SJSA1 (cell line): ENCODE data around the gene MGST3. TPM values are rescaled to one million over a fixed set of nuclear protein-coding genes. Genes with fewer than 3 reads are reported as not detected.

Source experiments
- DNase-seq, 2 experiments: peaks; one replicate each; pipeline ENCODE4 v3.0.0-alpha.2; 2015 to 2020; ENCODE audit warnings: low spot score in 2 of 2, low read depth in 1 of 2
- H3K27ac ChIP-seq: fragments of 250-450 bp; sonication (Bioruptor Pico); 2 replicates; pipeline ENCODE4 v1.5.1; 2020; ENCODE audit warnings: mild to moderate bottlenecking, moderate library complexity
- H3K27me3 ChIP-seq: fragments of 250-450 bp; sonication (Bioruptor Pico); replicated peaks from 2 replicates; pipeline ENCODE4 v1.5.1; 2020; ENCODE audit warnings: mild to moderate bottlenecking, moderate library complexity
- H3K36me3 ChIP-seq: fragments of 250-450 bp; sonication (Bioruptor Pico); 2 replicates; pipeline ENCODE4 v1.5.1; 2020; ENCODE audit warnings: mild to moderate bottlenecking
- H3K4me1 ChIP-seq: fragments of 250-450 bp; sonication (Bioruptor Pico); replicated peaks from 2 replicates; pipeline ENCODE4 v1.6.1; 2021; ENCODE audit warnings: mild to moderate bottlenecking
- H3K4me3 ChIP-seq: fragments of 250-450 bp; sonication (Bioruptor Pico); 2 replicates; pipeline ENCODE4 v1.5.1; 2020; ENCODE audit warnings: mild to moderate bottlenecking
- H3K9me3 ChIP-seq: fragments of 250-450 bp; sonication (Bioruptor Pico); replicated peaks from 2 replicates; pipeline ENCODE4 v1.5.1; 2020; ENCODE audit warnings: mild to moderate bottlenecking
- total RNA-seq: library from RNA; depleted of rRNA; stranded (reverse); fragments of >200 nt; shearing (Covaris generic); gene quantifications from 2 replicates; pipeline ENCODE4 v1.2.3, GENCODE V29; 2014

Gene MGST3
- total RNA-seq, 1 experiment from 2014 or later, result 167 TPM

DNA sequence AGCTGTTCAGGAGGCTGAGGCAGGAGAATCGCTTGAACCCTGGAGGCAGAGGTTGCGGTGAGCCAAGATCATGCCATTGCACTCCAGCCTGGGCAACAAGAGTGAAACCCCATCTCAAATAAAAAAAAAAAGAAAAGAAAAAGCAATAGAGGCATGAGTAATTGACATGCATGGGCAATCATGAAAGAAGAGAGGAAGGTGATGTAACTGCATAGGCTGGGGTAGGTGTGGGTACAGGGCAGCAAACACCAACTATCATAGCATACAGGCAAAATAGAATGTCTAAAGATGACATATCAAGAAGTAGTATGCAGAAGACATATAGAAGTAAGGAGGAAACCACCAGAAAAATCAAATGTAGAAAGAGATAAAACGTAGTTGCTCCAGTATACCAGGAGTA lies 19.0 kb upstream of the MGST3 start:
- H3K27me3 ChIP-seq, result peaks cover 4% of the 10 kb centered on the region; the same call in 1 of the 2 replicates
- no peaks in the 10 kb centered on the region for H3K9me3 ChIP-seq
- no peaks in the 10 kb centered on the region for H3K4me1 ChIP-seq
- H3K4me3 ChIP-seq, result no peak overlapping the region
- no peak overlapping the region for H3K27ac ChIP-seq
- no peak for DNase-seq
- H3K36me3 ChIP-seq, result no peaks in the 10 kb centered on the region

DNA sequence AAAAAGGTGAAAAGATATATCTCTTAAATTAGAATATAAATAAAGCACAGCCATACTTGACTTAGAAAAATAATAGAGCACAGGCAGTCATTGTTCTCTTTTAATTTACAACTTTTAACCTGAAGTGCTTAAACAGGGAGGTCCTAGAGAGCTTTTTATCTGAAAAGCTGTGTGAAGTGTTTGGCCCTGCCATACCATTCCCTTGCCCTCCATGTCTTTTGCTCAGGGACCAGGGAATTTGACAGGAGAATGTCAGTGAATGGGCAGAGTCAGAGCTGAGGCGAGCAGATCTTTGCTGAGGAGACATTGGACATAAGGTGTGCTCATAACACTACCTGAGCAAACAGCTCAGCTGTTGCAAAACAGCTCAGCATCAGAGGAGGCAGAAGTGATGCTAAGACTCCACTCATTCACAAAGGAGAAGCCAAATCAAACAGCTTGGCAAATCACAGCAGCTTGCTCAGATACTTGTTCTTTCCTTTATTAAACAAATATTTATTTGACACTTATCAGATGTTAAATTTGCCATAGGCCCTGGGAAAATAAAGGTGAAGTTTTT lies 14.9 kb upstream of the MGST3 start:
- DNase-seq, result no peak
- Histone ChIP-seq H3K4me3 (no peak overlapping the region), H3K27ac (no peak overlapping the region), H3K9me3 (no peaks in the 10 kb centered on the region), H3K27me3 (peaks cover 3% of the 10 kb centered on the region; the same call in 1 of the 2 replicates), H3K36me3 (no peaks in the 10 kb centered on the region), H3K4me1 (no peaks in the 10 kb centered on the region)

DNA sequence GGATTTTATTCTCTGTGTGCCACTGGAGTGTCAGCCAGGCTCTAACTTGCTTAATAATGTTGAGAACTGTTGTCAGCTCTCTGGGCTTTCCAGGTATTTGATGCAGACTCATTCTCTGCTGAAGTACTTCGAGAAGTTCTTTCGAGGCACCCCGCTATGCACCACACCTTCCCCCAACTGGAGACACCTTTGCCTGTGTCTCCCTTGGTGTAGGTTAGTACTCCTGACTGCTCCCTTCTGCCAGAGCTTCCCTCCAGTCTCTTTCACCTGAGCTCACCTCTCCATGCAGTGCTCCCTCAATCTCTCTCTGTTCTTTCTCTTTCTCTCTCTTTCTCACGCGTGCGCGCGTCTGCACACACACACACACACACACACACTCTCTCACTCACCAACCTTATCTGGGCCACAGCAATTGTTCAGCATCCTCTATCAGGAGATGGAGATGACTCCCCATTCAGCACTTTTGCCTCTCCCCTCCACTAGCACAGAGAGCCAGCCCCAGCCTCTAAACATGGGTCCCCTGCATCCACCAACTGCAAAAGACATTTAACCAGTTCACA lies 14.0 kb upstream of the MGST3 start:
- Histone ChIP-seq H3K27me3 (peaks cover 3% of the 10 kb centered on the region; the same call in 1 of the 2 replicates), H3K36me3 (no peaks in the 10 kb centered on the region), H3K9me3 (no peaks in the 10 kb centered on the region), H3K27ac (no peak overlapping the region), H3K4me1 (no peaks in the 10 kb centered on the region), H3K4me3 (no peak overlapping the region)
- no peak for DNase-seq

GRCh38 chr1:165619647-165620151 lies 11.3 kb upstream of the MGST3 start:
- Histone ChIP-seq H3K27ac (no peak overlapping the region), H3K36me3 (no peaks in the 10 kb centered on the region), H3K4me1 (no peaks in the 10 kb centered on the region), H3K9me3 (no peaks in the 10 kb centered on the region), H3K27me3 (peaks cover 11% of the 10 kb centered on the region), H3K4me3 (no peak overlapping the region)
- no peak for DNase-seq

- no peak overlapping the region for H3K27ac ChIP-seq
- DNase-seq, result no peak
- no peaks in the 10 kb centered on the region for H3K4me1 ChIP-seq
- H3K27me3 ChIP-seq, result peaks cover 14% of the 10 kb centered on the region
- no peak overlapping the region for H3K4me3 ChIP-seq
- H3K36me3 ChIP-seq, result no peaks in the 10 kb centered on the region
- no peaks in the 10 kb centered on the region for H3K9me3 ChIP-seq
Measured at GRCh38 chr1:165623624-165624023, 7.4 kb upstream of the MGST3 start.

GRCh38 chr1:165624441-165624840 lies 6.6 kb upstream of the MGST3 start:
- no peak for DNase-seq
- no peak overlapping the region for H3K27ac ChIP-seq
- H3K27me3 ChIP-seq, result peaks cover 14% of the 10 kb centered on the region
- H3K4me1 ChIP-seq, result no peaks in the 10 kb centered on the region
- no peak overlapping the region for H3K4me3 ChIP-seq
- H3K36me3 ChIP-seq, result no peaks in the 10 kb centered on the region
- H3K9me3 ChIP-seq, result no peaks in the 10 kb centered on the region

GRCh38 chr1:165628147-165628822 lies 2.7 kb upstream of the MGST3 start:
- Histone ChIP-seq H3K27ac (no peak overlapping the region), H3K4me3 (no peak overlapping the region), H3K9me3 (no peaks in the 10 kb centered on the region), H3K36me3 (no peaks in the 10 kb centered on the region), H3K27me3 (peaks cover 9% of the 10 kb centered on the region), H3K4me1 (peaks cover 10% of the 10 kb centered on the region; the same call in 1 of the 2 replicates)
- no peak for DNase-seq

GRCh38 chr1:165629151-165629550 lies 1.9 kb upstream of the MGST3 start:
- H3K4me3 ChIP-seq, result no peak overlapping the region
- H3K27me3 ChIP-seq, result 0 out of 2 replicates have a peak, but pooled peaks cover 4% of the 10 kb centered on the region
- no peaks in the 10 kb centered on the region for H3K9me3 ChIP-seq
- DNase-seq, result no peak
- H3K27ac ChIP-seq, result no peak overlapping the region
- H3K36me3 ChIP-seq, result no peaks in the 10 kb centered on the region
- peaks cover 13% of the 10 kb centered on the region; the same call in 1 of the 2 replicates for H3K4me1 ChIP-seq

DNA sequence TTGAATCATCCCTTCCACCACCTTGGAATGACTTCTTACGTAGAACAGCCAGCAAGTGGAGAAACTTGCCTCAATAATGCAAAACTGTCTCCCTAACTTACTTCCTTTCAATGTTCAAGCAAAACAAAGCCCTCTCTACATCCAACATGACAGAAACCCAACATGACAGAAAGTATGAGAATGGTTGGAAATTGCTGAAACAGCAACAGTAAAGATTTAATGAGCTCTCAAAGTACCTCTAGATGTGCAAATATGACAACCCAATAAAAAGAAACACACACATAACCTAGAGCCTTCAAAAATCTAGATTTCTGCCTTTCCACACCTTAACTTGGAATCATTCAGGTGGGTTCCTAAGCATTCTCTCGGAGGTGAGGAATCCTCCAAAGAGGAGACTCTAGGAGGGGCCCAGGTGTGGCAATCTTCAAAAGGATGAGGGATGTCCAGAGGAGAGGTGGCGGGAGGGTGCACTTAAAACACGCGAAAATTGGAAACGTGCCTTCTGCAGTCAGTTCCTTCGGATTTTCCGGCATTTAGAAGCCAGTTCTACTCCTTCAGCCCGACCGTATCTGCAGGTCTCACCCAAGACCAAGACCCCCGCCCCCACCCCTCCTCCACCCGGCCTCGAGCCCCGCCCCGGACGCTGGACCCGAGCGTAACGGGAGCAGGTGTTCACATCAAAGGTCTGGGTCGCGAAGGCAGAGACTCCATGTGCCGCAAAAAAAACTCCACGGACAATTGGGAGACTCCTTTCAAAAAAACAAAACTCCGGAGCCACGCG lies 996 bp upstream of the MGST3 start:
- Histone ChIP-seq H3K27ac (peak overlapping the region; percentile 40; the same call in 1 of the 2 replicates), H3K4me3 (peak overlapping the region; percentile 60), H3K27me3 (0 out of 2 replicates have a peak, but pooled peaks cover under 1% of the 10 kb centered on the region), H3K4me1 (peaks cover 13% of the 10 kb centered on the region; the same call in 1 of the 2 replicates), H3K9me3 (no peaks in the 10 kb centered on the region), H3K36me3 (no peaks in the 10 kb centered on the region)
- DNase-seq, result no peak

DNA sequence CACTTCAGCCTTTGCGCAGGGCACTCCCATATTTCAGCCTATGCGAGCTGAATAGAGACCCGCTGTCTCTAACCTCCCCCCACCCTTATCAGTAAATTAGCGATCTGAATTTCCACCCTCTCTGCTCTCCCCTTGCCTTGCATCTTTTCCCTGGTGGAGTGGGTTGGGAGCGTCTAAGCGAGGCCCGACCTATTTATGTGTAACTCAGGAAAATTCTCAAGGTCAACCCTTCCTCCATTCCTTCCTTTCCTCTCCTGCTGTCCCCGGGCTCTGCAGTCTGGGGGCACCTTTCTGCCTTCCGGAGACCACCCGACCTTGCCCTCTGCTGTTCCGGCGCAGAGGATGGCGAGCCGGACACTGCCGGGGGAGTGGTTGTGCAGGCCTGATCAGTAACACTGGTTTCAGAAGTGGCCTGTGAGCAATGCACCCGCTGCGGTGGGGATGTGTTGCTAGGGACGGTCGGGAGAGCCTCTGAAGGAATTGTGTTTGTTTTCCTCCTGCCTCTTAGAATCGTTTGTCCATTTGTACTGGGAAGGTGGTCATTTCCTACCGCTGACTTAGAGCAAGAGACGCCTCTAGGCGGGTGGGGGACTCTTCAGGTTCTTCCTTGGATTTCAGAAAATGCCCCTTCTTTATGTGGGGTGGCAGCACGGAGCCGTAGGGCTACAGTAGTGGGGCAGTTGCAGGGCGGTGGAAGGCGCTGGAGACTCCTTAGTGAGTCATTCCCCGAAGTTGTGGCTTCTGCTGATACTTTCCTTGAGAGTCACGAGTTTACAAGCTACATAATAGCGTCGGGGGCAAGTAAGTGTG lies 513 bp downstream of the MGST3 start:
- H3K36me3 ChIP-seq, result 0 out of 2 replicates have a peak, but pooled peaks cover 4% of the 10 kb centered on the region
- H3K4me1 ChIP-seq, result peaks cover 13% of the 10 kb centered on the region; the same call in 1 of the 2 replicates
- H3K27me3 ChIP-seq, result no peaks in the 10 kb centered on the region
- H3K27ac ChIP-seq, result peak overlapping the region; percentile 54
- H3K4me3 ChIP-seq, result peak overlapping the region; percentile 60
- H3K9me3 ChIP-seq, result no peaks in the 10 kb centered on the region
- DNase-seq, result peak; percentile 80 to 86

GRCh38 chr1:165632152-165632469 lies 1.1 kb downstream of the MGST3 start:
- no peaks in the 10 kb centered on the region for H3K9me3 ChIP-seq
- DNase-seq, result no peak
- 0 out of 2 replicates have a peak, but pooled peaks cover 4% of the 10 kb centered on the region for H3K36me3 ChIP-seq
- H3K27me3 ChIP-seq, result no peaks in the 10 kb centered on the region
- H3K4me3 ChIP-seq, result peak overlapping the region; percentile 60
- peaks cover 13% of the 10 kb centered on the region; the same call in 1 of the 2 replicates for H3K4me1 ChIP-seq
- peak overlapping the region; percentile 54 for H3K27ac ChIP-seq

GRCh38 chr1:165632491-165632890 lies 1.5 kb downstream of the MGST3 start:
- H3K9me3 ChIP-seq, result no peaks in the 10 kb centered on the region
- DNase-seq, result no peak
- peak overlapping the region; percentile 60 for H3K4me3 ChIP-seq
- H3K27me3 ChIP-seq, result no peaks in the 10 kb centered on the region
- H3K36me3 ChIP-seq, result 0 out of 2 replicates have a peak, but pooled peaks cover 4% of the 10 kb centered on the region
- peak overlapping the region; percentile 54; the same call in 1 of the 2 replicates for H3K27ac ChIP-seq
- peaks cover 13% of the 10 kb centered on the region; the same call in 1 of the 2 replicates for H3K4me1 ChIP-seq

DNA sequence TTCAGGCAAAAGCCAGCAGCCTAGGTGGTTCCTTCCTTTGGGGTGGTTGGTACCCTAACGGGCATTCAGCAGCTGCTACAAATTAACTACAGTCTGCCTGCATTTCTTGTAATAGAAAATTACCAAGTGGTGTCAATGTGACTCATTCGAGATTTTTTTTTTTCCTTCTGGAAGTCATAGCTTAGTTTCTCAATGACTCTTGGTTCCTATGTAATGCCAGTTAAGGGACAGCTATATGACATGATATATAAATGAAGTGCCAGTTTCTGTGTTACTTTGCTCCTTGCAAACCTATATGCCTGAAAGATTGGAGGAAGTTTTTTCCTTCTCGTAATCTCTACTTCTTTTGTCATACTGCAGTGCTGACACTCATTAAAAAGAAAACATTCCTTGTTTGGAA lies 2.6 kb downstream of the MGST3 start:
- Histone ChIP-seq H3K36me3 (0 out of 2 replicates have a peak, but pooled peaks cover 4% of the 10 kb centered on the region), H3K4me1 (peaks cover 13% of the 10 kb centered on the region; the same call in 1 of the 2 replicates), H3K9me3 (no peaks in the 10 kb centered on the region), H3K27me3 (no peaks in the 10 kb centered on the region), H3K4me3 (no peak overlapping the region), H3K27ac (no peak overlapping the region)
- no peak for DNase-seq
